GM12801 (cell line): ENCODE data around the gene TREX2.

Source experiments
- TF ChIP-seq, protein P1 (sequence below): IDR thresholded peaks from one replicate; pipeline ENCODE4 v1.5.1; 2011; ENCODE audit warnings: control low read depth; ENCODE audit not compliant: insufficient read length; ENCODE audit errors: extremely low read depth

The TREX2 gene

DNA sequence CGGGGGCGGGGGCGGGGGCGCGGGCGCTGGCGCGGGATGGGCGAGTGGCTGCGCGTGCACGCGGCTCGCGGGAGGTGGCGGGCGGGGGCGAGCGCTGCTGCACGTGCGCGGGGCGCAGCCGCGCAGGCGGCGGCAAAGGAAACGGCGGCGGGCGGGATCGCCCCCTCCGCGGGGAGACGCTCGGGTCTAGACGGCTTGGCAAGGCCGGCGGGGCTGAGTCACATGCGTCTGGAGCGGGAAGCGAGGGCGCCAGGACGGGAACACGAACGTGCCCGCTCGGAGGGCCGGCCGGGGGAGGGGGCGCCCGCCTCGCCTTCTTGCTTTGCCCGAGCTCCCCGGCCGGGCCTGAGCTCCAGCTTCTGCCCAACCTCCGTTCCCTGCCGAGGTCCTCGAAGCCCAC, 28.9 kb upstream of the TREX2 start:
- TF ChIP-seq, protein P1, sequence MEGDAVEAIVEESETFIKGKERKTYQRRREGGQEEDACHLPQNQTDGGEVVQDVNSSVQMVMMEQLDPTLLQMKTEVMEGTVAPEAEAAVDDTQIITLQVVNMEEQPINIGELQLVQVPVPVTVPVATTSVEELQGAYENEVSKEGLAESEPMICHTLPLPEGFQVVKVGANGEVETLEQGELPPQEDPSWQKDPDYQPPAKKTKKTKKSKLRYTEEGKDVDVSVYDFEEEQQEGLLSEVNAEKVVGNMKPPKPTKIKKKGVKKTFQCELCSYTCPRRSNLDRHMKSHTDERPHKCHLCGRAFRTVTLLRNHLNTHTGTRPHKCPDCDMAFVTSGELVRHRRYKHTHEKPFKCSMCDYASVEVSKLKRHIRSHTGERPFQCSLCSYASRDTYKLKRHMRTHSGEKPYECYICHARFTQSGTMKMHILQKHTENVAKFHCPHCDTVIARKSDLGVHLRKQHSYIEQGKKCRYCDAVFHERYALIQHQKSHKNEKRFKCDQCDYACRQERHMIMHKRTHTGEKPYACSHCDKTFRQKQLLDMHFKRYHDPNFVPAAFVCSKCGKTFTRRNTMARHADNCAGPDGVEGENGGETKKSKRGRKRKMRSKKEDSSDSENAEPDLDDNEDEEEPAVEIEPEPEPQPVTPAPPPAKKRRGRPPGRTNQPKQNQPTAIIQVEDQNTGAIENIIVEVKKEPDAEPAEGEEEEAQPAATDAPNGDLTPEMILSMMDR, result no peak

DNA sequence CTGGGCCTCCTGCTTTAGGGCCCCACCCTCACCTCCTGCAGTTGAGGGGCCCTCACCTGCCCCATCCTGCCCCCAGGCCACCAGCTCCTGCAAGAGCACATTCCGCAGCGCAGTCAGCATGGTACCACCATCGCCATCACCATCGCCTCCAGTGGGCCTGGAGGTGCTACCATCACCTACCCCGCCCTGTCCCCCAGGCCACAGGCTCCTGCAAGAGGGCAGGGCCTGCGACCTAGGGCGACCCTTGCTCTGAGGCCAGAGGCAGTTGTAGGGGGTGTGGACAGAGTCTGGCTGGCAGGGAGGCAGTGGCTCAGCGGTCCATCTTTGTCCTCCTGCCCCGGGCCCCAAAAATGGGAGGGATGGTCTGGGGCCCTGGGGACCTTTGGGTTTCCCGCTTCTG, 28.4 kb upstream of the TREX2 start:
- TF ChIP-seq, protein P1, result no peak

DNA sequence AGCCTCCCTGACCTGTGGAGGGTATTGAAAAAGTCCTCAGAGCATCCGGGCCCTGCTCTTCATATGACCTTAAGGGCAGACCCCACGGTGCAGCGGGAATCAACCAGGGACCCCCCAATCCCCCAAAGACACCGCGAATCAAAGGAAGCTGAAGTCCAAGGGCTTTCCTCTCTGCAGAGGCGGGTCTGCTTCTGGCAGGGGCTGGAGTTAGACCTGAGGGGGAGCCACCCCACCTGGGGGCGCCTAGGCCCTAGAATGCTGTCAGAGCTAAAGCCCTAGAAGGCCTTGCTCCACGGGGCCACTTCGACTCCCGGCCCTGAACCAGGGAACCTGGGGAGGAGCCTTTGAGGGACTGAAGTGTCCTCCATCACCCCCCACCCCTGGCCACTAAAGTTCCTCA, 27.3 kb upstream of the TREX2 start:
- TF ChIP-seq, protein P1, result no peak

DNA sequence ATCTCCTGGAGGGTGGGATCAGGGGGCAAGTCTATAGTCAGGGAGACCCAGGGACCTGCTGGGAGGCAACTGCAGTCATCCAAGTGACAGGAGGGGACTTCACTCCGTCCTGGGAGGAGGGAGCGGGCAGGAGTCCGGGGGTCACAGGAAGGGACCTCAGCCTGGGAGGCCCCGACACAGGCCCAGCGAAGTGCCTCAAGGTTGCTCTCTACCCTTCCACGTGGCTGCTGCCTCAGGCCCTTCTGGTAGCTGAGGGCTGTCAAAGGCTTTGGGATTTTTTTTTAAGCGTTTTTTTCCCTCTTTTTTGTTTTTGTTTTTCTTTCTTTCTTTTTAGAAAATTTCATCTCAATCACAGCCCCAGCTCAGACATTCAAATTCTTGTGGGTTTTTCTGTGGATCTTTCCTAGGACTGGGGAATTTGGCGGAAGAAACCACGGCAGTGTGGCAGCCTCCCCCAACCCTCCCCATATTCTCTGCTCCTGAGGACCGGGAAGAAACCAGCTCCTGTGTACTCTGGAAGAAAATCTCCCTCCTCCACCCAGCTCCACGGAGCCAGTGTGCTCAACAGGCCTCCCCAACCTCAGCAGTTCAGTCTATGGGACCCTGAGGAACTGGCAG, 25.9 kb upstream of the TREX2 start:
- TF ChIP-seq, protein P1, result no peak

DNA sequence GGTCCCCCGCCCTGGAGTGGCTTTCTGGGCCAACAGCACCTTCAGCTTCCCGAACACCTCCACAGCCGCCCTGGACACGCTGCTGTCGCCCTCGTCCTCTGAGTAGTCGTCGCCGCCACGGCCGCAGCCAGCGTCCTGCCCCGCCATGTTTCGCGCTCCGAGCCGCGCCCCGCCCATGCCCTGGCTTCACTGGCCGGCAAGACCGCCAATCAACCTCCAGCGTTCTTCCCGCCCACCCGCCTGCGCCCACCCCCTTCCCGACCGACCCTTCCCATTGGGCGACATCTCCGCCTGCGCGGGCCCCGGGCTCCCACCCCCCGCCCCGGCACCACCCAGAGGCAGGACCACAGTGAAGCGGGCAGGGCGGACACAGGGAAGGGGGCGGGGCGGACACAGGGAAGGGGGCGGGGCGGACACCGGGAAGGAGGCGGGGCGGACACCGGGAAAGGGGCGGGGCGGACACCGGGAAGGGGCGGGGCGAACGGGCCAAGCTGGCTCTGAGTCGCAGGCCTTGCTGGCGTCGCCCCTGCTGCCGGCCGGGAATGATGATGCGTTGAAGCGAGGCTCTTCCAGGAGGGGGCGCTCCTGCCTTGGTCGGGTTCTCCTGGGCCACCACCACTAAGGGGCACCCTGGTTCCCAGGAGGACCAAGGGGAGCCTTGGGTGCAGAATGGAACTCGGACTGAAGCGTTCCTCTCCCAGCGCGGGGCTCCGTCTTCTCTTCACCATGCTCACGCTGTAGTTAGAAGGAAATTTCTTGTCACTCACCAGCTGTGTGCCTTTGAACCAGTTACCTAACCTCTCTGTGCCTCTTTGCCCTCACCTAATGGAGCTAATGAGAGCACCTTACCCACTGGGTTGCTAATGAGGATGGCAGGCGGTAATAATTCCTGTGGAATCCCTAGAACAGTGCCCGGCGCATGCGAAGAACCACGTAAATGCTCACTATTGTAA, 24.8 kb upstream of the TREX2 start, which contains the start of gene HAUS7:
HAUS7 (minus strand) TSS at position 166 of the 953 bp plus-strand sequence; CDS start at position 147, 19 bp downstream.
- TF ChIP-seq, protein P1, result no peak

DNA sequence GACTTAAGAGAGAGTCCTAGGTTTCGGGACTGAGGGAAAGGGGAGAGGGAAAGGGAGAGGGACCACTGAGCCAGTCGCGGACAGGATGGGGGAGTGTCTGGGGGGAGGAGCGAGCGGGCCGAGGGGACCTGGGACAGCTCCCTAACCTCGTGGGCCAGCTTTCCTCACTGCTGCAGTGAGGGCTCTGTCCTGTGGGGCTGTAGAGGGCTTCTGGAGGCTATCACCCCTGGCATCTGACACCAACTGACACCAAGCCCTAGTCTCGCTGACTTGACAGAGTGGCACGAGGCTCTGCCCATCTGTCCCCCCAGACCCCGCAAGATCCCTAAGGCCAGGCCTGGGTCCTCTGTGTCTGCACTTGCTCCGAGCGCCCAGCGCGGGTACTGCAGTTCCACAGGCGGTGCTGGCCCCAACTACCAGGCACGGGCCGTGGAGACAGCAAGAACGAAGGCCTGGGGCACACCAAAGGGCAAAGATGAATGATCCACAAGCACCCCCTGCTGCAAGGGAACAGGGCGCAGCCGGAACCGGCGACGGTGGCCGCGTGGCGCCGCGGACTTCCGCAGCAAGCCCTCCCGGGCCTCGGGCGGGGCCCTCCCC, 24.1 kb upstream of the TREX2 start:
- TF ChIP-seq, protein P1, result no peak

DNA sequence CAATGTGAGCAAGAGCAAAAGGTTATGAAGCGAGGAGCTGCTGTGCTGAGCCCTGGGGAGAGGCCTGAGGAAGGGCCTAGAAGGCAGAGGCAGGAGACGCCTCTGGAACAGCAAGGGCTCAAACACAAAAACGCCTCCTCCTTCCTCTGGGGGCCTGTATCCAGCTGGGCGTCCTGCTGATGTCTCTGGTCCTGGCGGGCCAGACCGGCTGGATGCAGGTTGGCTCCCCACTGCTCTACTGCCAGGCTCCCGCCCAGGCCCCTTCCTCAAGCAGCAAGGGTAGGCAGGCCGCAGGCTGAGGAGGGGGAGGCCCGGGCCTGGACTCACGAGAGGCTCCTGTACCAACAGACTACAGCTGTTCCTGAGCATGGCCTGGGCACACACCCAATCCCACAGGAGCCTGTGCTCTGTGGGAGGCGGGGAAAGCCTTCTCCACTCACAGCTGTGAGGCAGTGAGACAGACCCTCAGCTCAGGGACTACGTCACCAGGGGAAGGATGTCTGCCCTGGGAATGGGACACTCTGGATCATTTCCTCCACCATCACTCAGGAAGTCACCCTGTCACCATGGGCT, 22.2 kb upstream of the TREX2 start:
- TF ChIP-seq, protein P1, result no peak
